ENCODE results near the gene PKMYT1. TPM values are rescaled to one million over a fixed set of nuclear protein-coding genes. Genes with fewer than 3 reads are reported as not detected.
A peak's percentile ranks its signal among the peaks of the same experiment; 100 is the strongest.

Gene PKMYT1
- total RNA-seq, 2 experiments from 2014 or later = 104 to 195 TPM

GRCh38 chr16:2966808-2967191 lies 13.4 kb downstream of the PKMYT1 start:
- TF ChIP-seq EZH2phosphoT487 (IDR thresholded peaks at IDR 0.05; ENCODE audit: borderline replicate concordance, low read depth, low read length) (no peak), CTCF (conservative IDR thresholded peaks at IDR 0.05; ENCODE audit: low read length) (no peak)
- Histone ChIP-seq H3K9me3 (ENCODE audit: low read length) (no peaks in the 10 kb centered on the region), H3K27ac (ENCODE audit: low read depth, low read length, poor library complexity, severe bottlenecking) (no peak overlapping the region), H4K20me1 (ENCODE audit: insufficient read depth, low read length) (peaks cover 6% of the 10 kb centered on the region; the same call in 1 of the 2 replicates), H3K36me3 (ENCODE audit: insufficient read depth, low read length) (peaks cover 16% of the 10 kb centered on the region; the same call in 1 of the 2 replicates), H3K4me2 (ENCODE audit: low read length) (no peak overlapping the region), H3K9me2 (ENCODE audit: insufficient read depth, low read length) (no peaks in the 10 kb centered on the region), H3K79me2 (ENCODE audit: insufficient read depth, low read depth, low read length) (no peaks in the 10 kb centered on the region; the same call in 1 of the 2 replicates), H3K4me1 (ENCODE audit: insufficient read depth, low read length, poor library complexity, severe bottlenecking) (peaks cover 62% of the 10 kb centered on the region), H3K4me3 (ENCODE audit: low read depth, low read length, poor library complexity, severe bottlenecking) (no peak overlapping the region), H2AFZ (ENCODE audit: low read length) (no peak overlapping the region)
- CTCF ChIA-PET (ENCODE audit: unreplicated experiment) = no interaction called here
- POLR2A ChIA-PET = no interaction called here
- no TSS peak for BruUV-seq (replicated peaks)
- no peak for DNase-seq (ENCODE audit: low spot score)
- intact Hi-C loops (cut with micrococcal nuclease; ENCODE audit: unreplicated experiment) = no loop called here

- intact Hi-C loops (cut with micrococcal nuclease; ENCODE audit: unreplicated experiment) = no loop called here
- Histone ChIP-seq H2AFZ (ENCODE audit: low read length) (no peak overlapping the region), H3K4me2 (ENCODE audit: low read length) (peak overlapping the region; percentile 40; the same call in 1 of the 2 replicates), H3K36me3 (ENCODE audit: insufficient read depth, low read length) (peaks cover 10% of the 10 kb centered on the region; the same call in 1 of the 2 replicates), H3K9me3 (ENCODE audit: low read length) (no peaks in the 10 kb centered on the region), H3K27ac (ENCODE audit: low read depth, low read length, poor library complexity, severe bottlenecking) (no peak overlapping the region), H4K20me1 (ENCODE audit: insufficient read depth, low read length) (peaks cover 6% of the 10 kb centered on the region; the same call in 1 of the 2 replicates), H3K4me1 (ENCODE audit: insufficient read depth, low read length, poor library complexity, severe bottlenecking) (peaks cover 56% of the 10 kb centered on the region), H3K4me3 (ENCODE audit: low read depth, low read length, poor library complexity, severe bottlenecking) (no peak overlapping the region), H3K79me2 (ENCODE audit: insufficient read depth, low read depth, low read length) (no peaks in the 10 kb centered on the region; the same call in 1 of the 2 replicates), H3K9me2 (ENCODE audit: insufficient read depth, low read length) (no peaks in the 10 kb centered on the region)
- POLR2A ChIA-PET = interaction anchor here (0.8 kb wide), 1 partner anchor 16 kb away, joined by 9 read pairs; no protein-coding TSS in a partner anchor
- TF ChIP-seq CTCF (conservative IDR thresholded peaks at IDR 0.05; ENCODE audit: low read length) = no peak
- no peak for TF ChIP-seq EZH2phosphoT487 (IDR thresholded peaks at IDR 0.05; ENCODE audit: borderline replicate concordance, low read depth, low read length)
- no peak for DNase-seq (ENCODE audit: low spot score)
- no TSS peak for BruUV-seq (replicated peaks)
- CTCF ChIA-PET (ENCODE audit: unreplicated experiment) = no interaction called here
These were observed 14.0 kb downstream of the PKMYT1 start for GRCh38 chr16:2966043-2966807.
